Ectodermal cell (in vitro differentiated cells): ENCODE data around the gene TMEM255B.

Experiments used
- H3K27ac ChIP-seq: 2 replicates; pipeline ENCODE4 v1.7.0; 2013; ENCODE audit warnings: mild to moderate bottlenecking, low read depth, low read length; ENCODE audit not compliant: insufficient read depth, poor library complexity, severe bottlenecking
- H3K27me3 ChIP-seq: 2 replicates; pipeline ENCODE4 v1.7.0; 2013; ENCODE audit warnings: mild to moderate bottlenecking, low read length; ENCODE audit not compliant: insufficient read depth, control insufficient read depth, poor library complexity, severe bottlenecking
- H3K36me3 ChIP-seq: one replicate; pipeline ENCODE4 v1.7.0; 2013; ENCODE audit warnings: low read length; ENCODE audit not compliant: control insufficient read depth, insufficient read depth
- H3K4me1 ChIP-seq: one replicate; pipeline ENCODE4 v1.7.0; 2013; ENCODE audit warnings: low read length; ENCODE audit not compliant: control insufficient read depth, insufficient read depth
- H3K4me3 ChIP-seq: 2 replicates; pipeline ENCODE4 v1.7.0; 2013; ENCODE audit warnings: low read depth, low read length, control low read depth; ENCODE audit not compliant: insufficient read depth
- H3K9me3 ChIP-seq: 2 replicates; pipeline ENCODE4 v1.7.0; 2013; ENCODE audit warnings: mild to moderate bottlenecking, low read length, moderate library complexity; ENCODE audit not compliant: control insufficient read depth
- WGBS, 2 experiments: methylation state at CpG; one replicate each; pipeline ENCODE4 v1.1.7; 2013; ENCODE audit warnings: missing lambda C conversion rate in 2 of 2; 5-methylcytosine and 5-hydroxymethylcytosine counted together

TMEM255B gene

GRCh38 chr13:113769881-113770280 lies 10.9 kb downstream of the TMEM255B start:
- no peak overlapping the region for H3K27ac ChIP-seq
- H3K4me1 ChIP-seq = peaks cover 3% of the 10 kb centered on the region
- H3K36me3 ChIP-seq = no peaks in the 10 kb centered on the region
- WGBS, 2 experiments = 89 to 90% methylated on average over 13 of the region's 13 CpGs
- no peaks in the 10 kb centered on the region for H3K27me3 ChIP-seq
- H3K9me3 ChIP-seq = no peaks in the 10 kb centered on the region
- H3K4me3 ChIP-seq = no peak overlapping the region

GRCh38 chr13:113770441-113770840 lies 11.4 kb downstream of the TMEM255B start:
- H3K4me1 ChIP-seq = peaks cover 1% of the 10 kb centered on the region
- H3K9me3 ChIP-seq = no peaks in the 10 kb centered on the region
- H3K27me3 ChIP-seq = no peaks in the 10 kb centered on the region
- H3K4me3 ChIP-seq = no peak overlapping the region
- H3K27ac ChIP-seq = no peak overlapping the region
- WGBS, 2 experiments = 84 to 91% methylated on average over 8 of the region's 8 CpGs
- H3K36me3 ChIP-seq = no peaks in the 10 kb centered on the region

- no peaks in the 10 kb centered on the region for H3K9me3 ChIP-seq
- no peak overlapping the region for H3K27ac ChIP-seq
- no peak overlapping the region for H3K4me3 ChIP-seq
- H3K4me1 ChIP-seq = no peaks in the 10 kb centered on the region
- no peaks in the 10 kb centered on the region for H3K36me3 ChIP-seq
- 92 to 95% methylated on average over 5 of the region's 5 CpGs for WGBS, 2 experiments
- no peaks in the 10 kb centered on the region for H3K27me3 ChIP-seq
Observed at GRCh38 chr13:113770937-113771336, 11.9 kb downstream of the TMEM255B start.

GRCh38 chr13:113771709-113772331 lies 12.8 kb downstream of the TMEM255B start:
- Histone ChIP-seq H3K4me1 (no peaks in the 10 kb centered on the region), H3K27me3 (no peaks in the 10 kb centered on the region), H3K9me3 (no peaks in the 10 kb centered on the region), H3K27ac (no peak overlapping the region), H3K4me3 (no peak overlapping the region), H3K36me3 (no peaks in the 10 kb centered on the region)
- 82 to 86% methylated on average over 4 of the region's 4 CpGs for WGBS, 2 experiments

GRCh38 chr13:113774177-113775107 lies 15.4 kb downstream of the TMEM255B start:
- H3K9me3 ChIP-seq = no peaks in the 10 kb centered on the region
- 80 to 81% methylated on average over 9 of the region's 9 CpGs for WGBS, 2 experiments
- H3K4me3 ChIP-seq = no peak overlapping the region
- no peak overlapping the region for H3K27ac ChIP-seq
- H3K27me3 ChIP-seq = no peaks in the 10 kb centered on the region
- H3K4me1 ChIP-seq = no peaks in the 10 kb centered on the region
- no peaks in the 10 kb centered on the region for H3K36me3 ChIP-seq

- 93% methylated on average over 28 of the region's 28 CpGs for WGBS, 2 experiments
- H3K36me3 ChIP-seq = no peaks in the 10 kb centered on the region
- no peaks in the 10 kb centered on the region for H3K4me1 ChIP-seq
- no peak overlapping the region for H3K27ac ChIP-seq
- H3K9me3 ChIP-seq = no peaks in the 10 kb centered on the region
- no peaks in the 10 kb centered on the region for H3K27me3 ChIP-seq
- no peak overlapping the region for H3K4me3 ChIP-seq
Observed at GRCh38 chr13:113775451-113776145, 16.6 kb downstream of the TMEM255B start.

GRCh38 chr13:113776231-113777125 lies 17.5 kb downstream of the TMEM255B start:
- no peaks in the 10 kb centered on the region for H3K4me1 ChIP-seq
- H3K27ac ChIP-seq = no peak overlapping the region
- no peaks in the 10 kb centered on the region for H3K9me3 ChIP-seq
- H3K27me3 ChIP-seq = no peaks in the 10 kb centered on the region
- no peak overlapping the region for H3K4me3 ChIP-seq
- no peaks in the 10 kb centered on the region for H3K36me3 ChIP-seq
- 86 to 87% methylated on average over 35 of the region's 35 CpGs for WGBS, 2 experiments

GRCh38 chr13:113777311-113778260 lies 18.6 kb downstream of the TMEM255B start:
- Histone ChIP-seq H3K36me3 (no peaks in the 10 kb centered on the region), H3K27ac (no peak overlapping the region), H3K4me3 (no peak overlapping the region), H3K9me3 (no peaks in the 10 kb centered on the region), H3K27me3 (no peaks in the 10 kb centered on the region), H3K4me1 (no peaks in the 10 kb centered on the region)
- WGBS, 2 experiments = 36 to 39% methylated on average over 29 of the region's 29 CpGs

GRCh38 chr13:113781571-113781970 lies 22.5 kb downstream of the TMEM255B start:
- Histone ChIP-seq H3K9me3 (no peaks in the 10 kb centered on the region), H3K27me3 (no peaks in the 10 kb centered on the region), H3K36me3 (no peaks in the 10 kb centered on the region), H3K4me1 (no peaks in the 10 kb centered on the region), H3K27ac (no peak overlapping the region), H3K4me3 (no peak overlapping the region)
- 91% methylated on average over 2 of the region's 2 CpGs for WGBS, 2 experiments
